ENCODE data around the gene MGAT4B. TPM values are rescaled to one million over a fixed set of nuclear protein-coding genes. Genes with fewer than 3 reads are reported as not detected.
"Not testable (repeated sequence)": the region's sequence is repeated elsewhere in the genome, so short reads cannot be mapped to it uniquely, and the experiment has no call there.

MGAT4B gene
- total RNA-seq, 2 experiments from 2014 or later: 85.9 to 103 TPM

- CTCF ChIA-PET: interaction anchor here (1.3 to 1.6 kb wide), 2 partner anchors 12 to 26 kb away, joined by 4 to 6 read pairs; no protein-coding TSS in a partner anchor
- H3K9me3 Mint-ChIP-seq (ENCODE audit: insufficient read depth); H3K4me3 Mint-ChIP-seq; DNase-seq; H3K27me3 Mint-ChIP-seq (ENCODE audit: low read depth); ATAC-seq; POLR2A ChIA-PET; H3K27ac Mint-ChIP-seq; H3K36me3 Mint-ChIP-seq (ENCODE audit: low read depth): not testable (repeated sequence)
- H3K4me1 Mint-ChIP-seq (ENCODE audit: low read depth): peaks cover 20% of the 10 kb centered on the region
These were observed 17.4 kb downstream of the MGAT4B start for GRCh38 chr5:179789278-179789677.

GRCh38 chr5:179788193-179788854, 18.3 kb downstream of the MGAT4B start:
- no peak overlapping the region for H3K4me3 Mint-ChIP-seq
- H3K36me3 Mint-ChIP-seq (ENCODE audit: low read depth): no peaks in the 10 kb centered on the region
- H3K4me1 Mint-ChIP-seq (ENCODE audit: low read depth): peaks cover 11% of the 10 kb centered on the region
- CTCF ChIA-PET: interaction anchor here (1.6 kb wide), 1 partner anchor 25 kb away, joined by 6 read pairs; no protein-coding TSS in a partner anchor
- H3K27ac Mint-ChIP-seq: no peak overlapping the region
- ATAC-seq: no peak
- POLR2A ChIA-PET: no interaction called here
- DNase-seq: no peak
- no peaks in the 10 kb centered on the region for H3K27me3 Mint-ChIP-seq (ENCODE audit: low read depth)
- no peaks in the 10 kb centered on the region for H3K9me3 Mint-ChIP-seq (ENCODE audit: insufficient read depth)

- H3K9me3 Mint-ChIP-seq (ENCODE audit: insufficient read depth): no peaks in the 10 kb centered on the region
- CTCF ChIA-PET: no interaction called here
- POLR2A ChIA-PET: no interaction called here
These were observed 19.8 kb downstream of the MGAT4B start for GRCh38 chr5:179786861-179787260.

GRCh38 chr5:179783128-179783527, 23.5 kb downstream of the MGAT4B start:
- no peak overlapping the region for H3K4me3 Mint-ChIP-seq
- no peaks in the 10 kb centered on the region for H3K27me3 Mint-ChIP-seq (ENCODE audit: low read depth)
- ATAC-seq (no peak), DNase-seq (no peak)
- no peaks in the 10 kb centered on the region for H3K4me1 Mint-ChIP-seq (ENCODE audit: low read depth)
- ChIA-PET CTCF (interaction anchor here (2.5 kb wide), 1 partner anchor 20 kb away, joined by 9 read pairs; no protein-coding TSS in a partner anchor), POLR2A (no interaction called here)
- no peaks in the 10 kb centered on the region for H3K9me3 Mint-ChIP-seq (ENCODE audit: insufficient read depth)
- H3K27ac Mint-ChIP-seq: no peak overlapping the region
- peaks cover 5% of the 10 kb centered on the region for H3K36me3 Mint-ChIP-seq (ENCODE audit: low read depth)

More at GRCh38 chr5:179786861-179787260, 19.8 kb downstream of the MGAT4B start:
- Mint-ChIP-seq H3K4me1 (ENCODE audit: low read depth) (peaks cover 1% of the 10 kb centered on the region), H3K36me3 (ENCODE audit: low read depth) (no peaks in the 10 kb centered on the region), H3K27ac (no peak overlapping the region), H3K27me3 (ENCODE audit: low read depth) (no peaks in the 10 kb centered on the region), H3K4me3 (no peak overlapping the region)
- no peak for DNase-seq
- no peak for ATAC-seq

- H3K9me3 Mint-ChIP-seq (ENCODE audit: insufficient read depth): no peaks in the 10 kb centered on the region
- CTCF ChIA-PET: interaction anchor here (1.5 kb wide), 1 partner anchor 19 kb away, joined by 5 read pairs; no protein-coding TSS in a partner anchor
- no peak overlapping the region for H3K4me3 Mint-ChIP-seq
- no peaks in the 10 kb centered on the region for H3K27me3 Mint-ChIP-seq (ENCODE audit: low read depth)
- no peak for DNase-seq
- H3K4me1 Mint-ChIP-seq (ENCODE audit: low read depth): no peaks in the 10 kb centered on the region
- ATAC-seq: no peak
- H3K36me3 Mint-ChIP-seq (ENCODE audit: low read depth): peaks cover 10% of the 10 kb centered on the region
- POLR2A ChIA-PET: no interaction called here
- H3K27ac Mint-ChIP-seq: no peak overlapping the region
These were observed 24.8 kb downstream of the MGAT4B start for GRCh38 chr5:179781846-179782245.

GRCh38 chr5:179780362-179780761, 26.3 kb downstream of the MGAT4B start:
- Mint-ChIP-seq H3K27ac (no peak overlapping the region), H3K27me3 (ENCODE audit: low read depth) (no peaks in the 10 kb centered on the region), H3K9me3 (ENCODE audit: insufficient read depth) (no peaks in the 10 kb centered on the region), H3K36me3 (ENCODE audit: low read depth) (peaks cover 18% of the 10 kb centered on the region), H3K4me3 (no peak overlapping the region), H3K4me1 (ENCODE audit: low read depth) (no peaks in the 10 kb centered on the region)
- CTCF ChIA-PET: interaction anchor here (1.5 kb wide), 1 partner anchor 17 kb away, joined by 5 read pairs; no protein-coding TSS in a partner anchor
- DNase-seq: no peak
- no peak for ATAC-seq
- POLR2A ChIA-PET: no interaction called here

GRCh38 chr5:179779826-179780225, 26.8 kb downstream of the MGAT4B start:
- peaks cover 18% of the 10 kb centered on the region for H3K36me3 Mint-ChIP-seq (ENCODE audit: low read depth)
- no peak overlapping the region for H3K27ac Mint-ChIP-seq
- no peaks in the 10 kb centered on the region for H3K9me3 Mint-ChIP-seq (ENCODE audit: insufficient read depth)
- no peaks in the 10 kb centered on the region for H3K27me3 Mint-ChIP-seq (ENCODE audit: low read depth)
- ChIA-PET CTCF (interaction anchor here (1.1 kb wide), 1 partner anchor 17 kb away, joined by 4 read pairs; no protein-coding TSS in a partner anchor), POLR2A (interaction anchor here (0.6 kb wide), 1 partner anchor 421 kb away, joined by 3 read pairs; no protein-coding TSS in a partner anchor)
- no peak for ATAC-seq
- no peak overlapping the region for H3K4me3 Mint-ChIP-seq
- DNase-seq: no peak
- no peaks in the 10 kb centered on the region for H3K4me1 Mint-ChIP-seq (ENCODE audit: low read depth)

- Mint-ChIP-seq H3K27ac (no peak overlapping the region), H3K36me3 (ENCODE audit: low read depth) (peaks cover 24% of the 10 kb centered on the region), H3K27me3 (ENCODE audit: low read depth) (no peaks in the 10 kb centered on the region), H3K4me1 (ENCODE audit: low read depth) (no peaks in the 10 kb centered on the region), H3K4me3 (no peak overlapping the region), H3K9me3 (ENCODE audit: insufficient read depth) (no peaks in the 10 kb centered on the region)
- no peak for DNase-seq
- POLR2A ChIA-PET: no interaction called here
- ATAC-seq: no peak
- CTCF ChIA-PET: interaction anchor here (3.7 kb wide), 1 partner anchor 16 kb away, joined by 25 read pairs; no protein-coding TSS in a partner anchor
These were observed 28.1 kb downstream of the MGAT4B start for GRCh38 chr5:179778591-179778990.

GRCh38 chr5:179777909-179778308, 28.8 kb downstream of the MGAT4B start:
- peaks cover 30% of the 10 kb centered on the region for H3K36me3 Mint-ChIP-seq (ENCODE audit: low read depth)
- no peak overlapping the region for H3K27ac Mint-ChIP-seq
- H3K27me3 Mint-ChIP-seq (ENCODE audit: low read depth): no peaks in the 10 kb centered on the region
- ChIA-PET POLR2A (no interaction called here), CTCF (interaction anchor here (3.7 kb wide), 1 partner anchor 15 kb away, joined by 25 read pairs; no protein-coding TSS in a partner anchor)
- DNase-seq (no peak), ATAC-seq (no peak)
- H3K9me3 Mint-ChIP-seq (ENCODE audit: insufficient read depth): no peaks in the 10 kb centered on the region
- H3K4me1 Mint-ChIP-seq (ENCODE audit: low read depth): no peaks in the 10 kb centered on the region
- H3K4me3 Mint-ChIP-seq: no peak overlapping the region

GRCh38 chr5:179777456-179777855, 29.2 kb downstream of the MGAT4B start:
- ChIA-PET POLR2A (interaction anchor here (0.9 kb wide), 1 partner anchor 39 kb away, joined by 3 read pairs; no protein-coding TSS in a partner anchor), CTCF (interaction anchor here (1.1 to 3.7 kb wide), 2 partner anchors 10 to 15 kb away, joined by 3 to 25 read pairs; no protein-coding TSS in a partner anchor)
- no peaks in the 10 kb centered on the region for H3K4me1 Mint-ChIP-seq (ENCODE audit: low read depth)
- H3K9me3 Mint-ChIP-seq (ENCODE audit: insufficient read depth): no peaks in the 10 kb centered on the region
- no peak overlapping the region for H3K4me3 Mint-ChIP-seq
- peaks cover 33% of the 10 kb centered on the region for H3K36me3 Mint-ChIP-seq (ENCODE audit: low read depth)
- ATAC-seq (no peak), DNase-seq (no peak)
- H3K27me3 Mint-ChIP-seq (ENCODE audit: low read depth): no peaks in the 10 kb centered on the region
- no peak overlapping the region for H3K27ac Mint-ChIP-seq

GRCh38 chr5:179776411-179776938, 30.2 kb downstream of the MGAT4B start:
- H3K27ac Mint-ChIP-seq: no peak overlapping the region
- peaks cover 34% of the 10 kb centered on the region for H3K36me3 Mint-ChIP-seq (ENCODE audit: low read depth)
- DNase-seq: no peak
- ChIA-PET CTCF (interaction anchor here (1.1 to 3.7 kb wide), 2 partner anchors 9 to 14 kb away, joined by 3 to 25 read pairs; no protein-coding TSS in a partner anchor), POLR2A (no interaction called here)
- ATAC-seq: no peak
- no peaks in the 10 kb centered on the region for H3K27me3 Mint-ChIP-seq (ENCODE audit: low read depth)
- H3K4me3 Mint-ChIP-seq: no peak overlapping the region
- no peaks in the 10 kb centered on the region for H3K9me3 Mint-ChIP-seq (ENCODE audit: insufficient read depth)
- H3K4me1 Mint-ChIP-seq (ENCODE audit: low read depth): no peaks in the 10 kb centered on the region

- POLR2A ChIA-PET: no interaction called here
- Mint-ChIP-seq H3K4me3 (no peak overlapping the region), H3K27ac (no peak overlapping the region), H3K36me3 (ENCODE audit: low read depth) (peaks cover 44% of the 10 kb centered on the region), H3K9me3 (ENCODE audit: insufficient read depth) (no peaks in the 10 kb centered on the region), H3K27me3 (ENCODE audit: low read depth) (no peaks in the 10 kb centered on the region), H3K4me1 (ENCODE audit: low read depth) (no peaks in the 10 kb centered on the region)
- CTCF ChIA-PET: no interaction called here
- ATAC-seq (no peak), DNase-seq (no peak)
These were observed 32.2 kb downstream of the MGAT4B start for GRCh38 chr5:179774442-179774841.

Measured in activated CD8-positive, alpha-beta T cell treated with anti-CD3 and anti-CD28 coated beads, Interleukin-2, amount 10 ng/mL, durations not matched to agents 7 days and 5 days (primary cell).